CD8-positive, alpha-beta memory T cell (primary cell): ENCODE data around the gene IGF2R. TPM values are rescaled to one million over a fixed set of nuclear protein-coding genes. Genes with fewer than 3 reads are reported as not detected.

ENCODE experiments used
- CTCF ChIA-PET: fragments of 350-600 bp; sonication (Branson Sonifier 250); formaldehyde crosslinking; loops from one replicate; lab custom pipeline; 2021; ENCODE audit warnings: antibody characterized with exemption; lab: Charles Lee
- POLR2A ChIA-PET: fragments of 350-600 bp; sonication (Branson Sonifier 250); formaldehyde crosslinking; loops from one replicate; lab custom pipeline; 2021; ENCODE audit warnings: antibody characterized with exemption; lab: Charles Lee
- DNase-seq, 5 donors: peaks; one replicate each; pipeline versions ENCODE4 v3.0.0 to v3.0.0-alpha.2; 2020 to 2022; ENCODE audit warnings: mixed read lengths in 1 of 5
- H3K27ac ChIP-seq: one replicate; pipeline ENCODE4 v1.7.0; 2013; ENCODE audit warnings: low read depth, mild to moderate bottlenecking, low read length, moderate library complexity
- H3K27me3 ChIP-seq: 2 replicates; pipeline ENCODE4 v1.7.0; 2013; ENCODE audit warnings: low read length, mild to moderate bottlenecking; ENCODE audit not compliant: insufficient read depth, poor library complexity, severe bottlenecking
- H3K36me3 ChIP-seq: 2 replicates; pipeline ENCODE4 v1.7.0; 2013; ENCODE audit warnings: mild to moderate bottlenecking, low read length, moderate library complexity; ENCODE audit not compliant: insufficient read depth
- H3K4me1 ChIP-seq: 2 replicates; pipeline ENCODE4 v1.7.0; 2013; ENCODE audit warnings: mild to moderate bottlenecking, low read length, moderate library complexity; ENCODE audit not compliant: insufficient read depth
- H3K4me3 ChIP-seq: 2 replicates; pipeline ENCODE4 v1.7.0; 2013; ENCODE audit warnings: mild to moderate bottlenecking, low read length
- H3K9me3 ChIP-seq: 2 replicates; pipeline ENCODE4 v1.7.0; 2013; ENCODE audit warnings: mild to moderate bottlenecking, low read length
- H3K27ac Mint-ChIP-seq, 8 donors: one replicate each; pipeline ENCODE4 v1.8.0; 2020 to 2021; ENCODE audit warnings: mixed read lengths in 8 of 8, mild to moderate bottlenecking in 6 of 8, inconsistent platforms in 3 of 8, moderate library complexity in 3 of 8
- H3K27me3 Mint-ChIP-seq, 2 donors: one replicate each; pipeline ENCODE4 v1.8.0; 2020 to 2021; ENCODE audit warnings: mixed read lengths in 2 of 2, mild to moderate bottlenecking in 1 of 2, moderate library complexity in 1 of 2
- H3K36me3 Mint-ChIP-seq, 3 donors: one replicate each; pipeline ENCODE4 v1.8.0; 2020 to 2021; ENCODE audit warnings: mixed read lengths in 3 of 3, inconsistent platforms in 1 of 3, mild to moderate bottlenecking in 1 of 3
- H3K4me1 Mint-ChIP-seq, 3 donors: one replicate each; pipeline ENCODE4 v1.8.0; 2020 to 2021; ENCODE audit warnings: mixed read lengths in 3 of 3, inconsistent platforms in 1 of 3, mild to moderate bottlenecking in 1 of 3
- H3K4me3 Mint-ChIP-seq, 7 donors: one replicate each; pipeline ENCODE4 v1.8.0; 2020 to 2021; ENCODE audit warnings: mixed read lengths in 7 of 7, mild to moderate bottlenecking in 6 of 7, moderate library complexity in 4 of 7, inconsistent platforms in 2 of 7
- H3K9me3 Mint-ChIP-seq, 5 donors: one replicate each; pipeline ENCODE4 v1.8.0; 2020 to 2022; ENCODE audit warnings: mixed read lengths in 5 of 5, mild to moderate bottlenecking in 3 of 5, moderate library complexity in 2 of 5, inconsistent platforms in 1 of 5
- polyA plus RNA-seq: library from polyadenylated mRNA; unstranded; fragments of 300-500 nt; fragmentation: Illumina TruSeq; gene quantifications from one replicate; pipeline ENCODE4 v1.2.3, GENCODE V29; 2021
- total RNA-seq, 2 experiments: library from RNA; stranded (reverse); gene quantifications; one replicate each; pipeline ENCODE4 v1.2.3, GENCODE V29; 2021

The IGF2R gene
- total and polyA plus RNA-seq, 3 experiments from 2014 or later = 27.5 to 93.7 (median 91.4) TPM

- H3K36me3 Mint-ChIP-seq = peaks cover 3 to 93% (median 46%) of the 10 kb centered on the region in 3 donors
- CTCF ChIA-PET = no interaction called here
- no peaks in the 10 kb centered on the region for H3K9me3 Mint-ChIP-seq
Observed at GRCh38 chr6:160060221-160060620, 91.3 kb downstream of the IGF2R start.

GRCh38 chr6:160060920-160061447 lies 92.1 kb downstream of the IGF2R start:
- Histone ChIP-seq H3K27ac (no peak overlapping the region), H3K4me1 (no peaks in the 10 kb centered on the region), H3K9me3 (no peaks in the 10 kb centered on the region), H3K36me3 (peaks cover 74% of the 10 kb centered on the region), H3K27me3 (no peaks in the 10 kb centered on the region), H3K4me3 (no peak overlapping the region)
- POLR2A ChIA-PET = interaction anchor here (1.0 kb wide), 1 partner anchor 36 kb away, joined by 3 read pairs; no protein-coding TSS in a partner anchor
- no peak for DNase-seq
- H3K27me3 Mint-ChIP-seq = no peaks in the 10 kb centered on the region
- no peak overlapping the region for H3K4me3 Mint-ChIP-seq
- peaks cover 3 to 90% (median 49%) of the 10 kb centered on the region in 3 donors for H3K36me3 Mint-ChIP-seq
- H3K9me3 Mint-ChIP-seq = no peaks in the 10 kb centered on the region
- H3K4me1 Mint-ChIP-seq = peaks cover 14% of the 10 kb centered on the region in 3 donors
- peak overlapping the region in 2 of 8 donors; percentile 3 to 6 for H3K27ac Mint-ChIP-seq
- CTCF ChIA-PET = no interaction called here

More at GRCh38 chr6:160060221-160060620, 91.3 kb downstream of the IGF2R start:
- Histone ChIP-seq H3K9me3 (no peaks in the 10 kb centered on the region), H3K4me3 (no peak overlapping the region), H3K27ac (no peak overlapping the region), H3K27me3 (no peaks in the 10 kb centered on the region), H3K4me1 (no peaks in the 10 kb centered on the region), H3K36me3 (peaks cover 79% of the 10 kb centered on the region)
- H3K27ac Mint-ChIP-seq = peak overlapping the region in 2 of 8 donors; percentile 32 to 40
- peaks cover 16% of the 10 kb centered on the region in 3 donors for H3K4me1 Mint-ChIP-seq
- no peak overlapping the region for H3K4me3 Mint-ChIP-seq
- no peaks in the 10 kb centered on the region for H3K27me3 Mint-ChIP-seq
- POLR2A ChIA-PET = no interaction called here
- no peak for DNase-seq

GRCh38 chr6:160063771-160064413 lies 95.0 kb downstream of the IGF2R start:
- Mint-ChIP-seq H3K9me3 (no peaks in the 10 kb centered on the region), H3K27me3 (no peaks in the 10 kb centered on the region), H3K4me1 (peaks cover 18 to 24% (median 23%) of the 10 kb centered on the region in 3 donors), H3K4me3 (no peak overlapping the region), H3K27ac (peak overlapping the region in 2 of 8 donors; percentile 2 to 63), H3K36me3 (peaks cover 3 to 87% (median 52%) of the 10 kb centered on the region in 3 donors)
- peaks cover 51% of the 10 kb centered on the region for H3K36me3 ChIP-seq
- no peaks in the 10 kb centered on the region for H3K27me3 ChIP-seq
- H3K4me1 ChIP-seq = peaks cover 6% of the 10 kb centered on the region
- H3K27ac ChIP-seq = no peak overlapping the region
- H3K9me3 ChIP-seq = no peaks in the 10 kb centered on the region
- no peak for DNase-seq
- POLR2A ChIA-PET = no interaction called here
- H3K4me3 ChIP-seq = no peak overlapping the region
- CTCF ChIA-PET = interaction anchor here (1.6 kb wide), 1 partner anchor 9 kb away, joined by 4 read pairs; no protein-coding TSS in a partner anchor

- Mint-ChIP-seq H3K4me3 (no peak overlapping the region), H3K27me3 (no peaks in the 10 kb centered on the region), H3K27ac (no peak overlapping the region), H3K4me1 (peaks cover 30 to 36% (median 36%) of the 10 kb centered on the region in 3 donors), H3K36me3 (peaks cover 6 to 88% (median 53%) of the 10 kb centered on the region in 3 donors), H3K9me3 (no peaks in the 10 kb centered on the region)
- ChIA-PET POLR2A (no interaction called here), CTCF (no interaction called here)
- Histone ChIP-seq H3K27me3 (no peaks in the 10 kb centered on the region), H3K9me3 (no peaks in the 10 kb centered on the region), H3K36me3 (peaks cover 47% of the 10 kb centered on the region), H3K4me3 (no peak overlapping the region), H3K27ac (no peak overlapping the region), H3K4me1 (peaks cover 19% of the 10 kb centered on the region)
- no peak for DNase-seq
Observed at GRCh38 chr6:160065200-160065599, 96.3 kb downstream of the IGF2R start.

DNA sequence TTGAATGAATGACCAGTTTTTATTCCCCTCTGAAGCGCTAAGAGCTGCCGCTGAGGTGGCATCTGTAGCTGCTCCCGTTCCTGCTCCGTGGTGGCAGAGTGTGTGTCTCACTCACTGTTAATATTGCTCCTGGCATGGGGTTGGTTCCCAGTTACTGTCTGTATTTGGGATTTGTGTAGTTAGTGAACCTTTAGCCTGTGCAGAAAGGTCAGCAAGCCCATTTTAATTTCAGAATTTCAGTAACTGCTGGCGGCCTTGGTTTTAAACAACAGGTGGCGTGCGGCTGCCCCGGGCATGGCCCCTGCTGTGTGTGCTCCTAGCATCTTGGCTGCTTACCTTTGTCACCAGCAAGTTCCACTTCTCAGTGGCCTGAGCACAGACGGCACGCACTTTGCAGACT lies 98.7 kb downstream of the IGF2R start:
- H3K9me3 Mint-ChIP-seq = no peaks in the 10 kb centered on the region
- POLR2A ChIA-PET = no interaction called here
- H3K27me3 ChIP-seq = no peaks in the 10 kb centered on the region
- H3K4me3 Mint-ChIP-seq = peak overlapping the region in 3 of 7 donors; percentile 22 to 32 (median 30)
- CTCF ChIA-PET = no interaction called here
- peaks cover 35 to 49% (median 36%) of the 10 kb centered on the region in 3 donors for H3K4me1 Mint-ChIP-seq
- H3K4me1 ChIP-seq = peaks cover 20% of the 10 kb centered on the region
- DNase-seq = no peak
- no peak overlapping the region for H3K27ac ChIP-seq
- H3K27me3 Mint-ChIP-seq = no peaks in the 10 kb centered on the region
- H3K36me3 Mint-ChIP-seq = peaks cover 6 to 89% (median 41%) of the 10 kb centered on the region in 3 donors
- peaks cover 50% of the 10 kb centered on the region for H3K36me3 ChIP-seq
- H3K9me3 ChIP-seq = no peaks in the 10 kb centered on the region
- H3K4me3 ChIP-seq = no peak overlapping the region
- no peak overlapping the region for H3K27ac Mint-ChIP-seq

GRCh38 chr6:160068346-160068745 lies 99.5 kb downstream of the IGF2R start:
- no peaks in the 10 kb centered on the region for H3K27me3 Mint-ChIP-seq
- peak overlapping the region in 5 of 8 donors; percentile 3 to 67 (median 13) for H3K27ac Mint-ChIP-seq
- CTCF ChIA-PET = no interaction called here
- Histone ChIP-seq H3K27ac (no peak overlapping the region), H3K27me3 (no peaks in the 10 kb centered on the region), H3K4me3 (no peak overlapping the region), H3K4me1 (peaks cover 20% of the 10 kb centered on the region), H3K36me3 (peaks cover 56% of the 10 kb centered on the region), H3K9me3 (no peaks in the 10 kb centered on the region)
- no peaks in the 10 kb centered on the region for H3K9me3 Mint-ChIP-seq
- peak overlapping the region in 6 of 7 donors; percentile 42 to 83 (median 62) for H3K4me3 Mint-ChIP-seq
- DNase-seq = no peak
- H3K4me1 Mint-ChIP-seq = peaks cover 35 to 52% (median 36%) of the 10 kb centered on the region in 3 donors
- POLR2A ChIA-PET = no interaction called here
- peaks cover 6 to 92% (median 47%) of the 10 kb centered on the region in 3 donors for H3K36me3 Mint-ChIP-seq

DNA sequence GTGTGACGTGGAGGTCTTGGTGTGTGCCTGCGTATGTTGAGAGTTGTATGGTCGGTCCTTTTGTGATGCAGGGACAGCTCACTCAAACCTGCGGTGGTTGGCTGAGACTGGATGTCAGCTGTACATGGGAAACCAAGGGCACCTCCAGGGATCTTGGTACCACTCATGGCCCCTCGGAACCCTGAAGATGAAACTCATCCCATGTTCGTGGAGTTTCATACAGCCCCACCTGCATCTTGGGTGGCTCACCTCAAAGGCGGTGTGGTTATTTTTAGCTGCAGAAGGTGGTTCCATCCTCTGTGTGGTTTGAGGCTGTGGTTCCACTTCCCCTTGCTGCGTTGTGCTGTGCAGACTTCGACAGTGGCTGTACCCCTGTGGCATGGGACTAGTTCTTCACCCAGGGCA lies 100.2 kb downstream of the IGF2R start:
- no peaks in the 10 kb centered on the region for H3K27me3 Mint-ChIP-seq
- H3K9me3 ChIP-seq = no peaks in the 10 kb centered on the region
- peaks cover 13 to 92% (median 49%) of the 10 kb centered on the region in 3 donors for H3K36me3 Mint-ChIP-seq
- H3K27me3 ChIP-seq = no peaks in the 10 kb centered on the region
- H3K36me3 ChIP-seq = peaks cover 55% of the 10 kb centered on the region
- H3K4me3 ChIP-seq = no peak overlapping the region
- peak in 4 of 5 donors; percentile 12 to 57 (median 32) for DNase-seq
- peak overlapping the region in 3 of 8 donors; percentile 3 to 82 (median 14) for H3K27ac Mint-ChIP-seq
- peaks cover 20% of the 10 kb centered on the region for H3K4me1 ChIP-seq
- peaks cover 35 to 52% (median 36%) of the 10 kb centered on the region in 3 donors for H3K4me1 Mint-ChIP-seq
- POLR2A ChIA-PET = no interaction called here
- no peak overlapping the region for H3K27ac ChIP-seq
- CTCF ChIA-PET = interaction anchor here (1.0 kb wide), 1 partner anchor 465 kb away, joined by 3 read pairs; no protein-coding TSS in a partner anchor
- peak overlapping the region in 6 of 7 donors; percentile 42 to 83 (median 62) for H3K4me3 Mint-ChIP-seq
- no peaks in the 10 kb centered on the region for H3K9me3 Mint-ChIP-seq

GRCh38 chr6:160069459-160069858 lies 100.6 kb downstream of the IGF2R start:
- Histone ChIP-seq H3K36me3 (peaks cover 53% of the 10 kb centered on the region), H3K27ac (no peak overlapping the region), H3K4me3 (no peak overlapping the region), H3K4me1 (peaks cover 20% of the 10 kb centered on the region), H3K9me3 (no peaks in the 10 kb centered on the region), H3K27me3 (no peaks in the 10 kb centered on the region)
- Mint-ChIP-seq H3K9me3 (no peaks in the 10 kb centered on the region), H3K36me3 (peaks cover 14 to 92% (median 47%) of the 10 kb centered on the region in 3 donors), H3K27ac (peak overlapping the region in 2 of 8 donors; percentile 55 to 66), H3K4me3 (peak overlapping the region in 6 of 7 donors; percentile 42 to 83 (median 62)), H3K4me1 (peaks cover 35 to 52% (median 36%) of the 10 kb centered on the region in 3 donors), H3K27me3 (no peaks in the 10 kb centered on the region)
- no peak for DNase-seq
- ChIA-PET CTCF (interaction anchor here (1.0 kb wide), 1 partner anchor 465 kb away, joined by 3 read pairs; no protein-coding TSS in a partner anchor), POLR2A (no interaction called here)
